GM21717 (cell line): ENCODE results near the gene CREG1.
A peak's percentile ranks its signal among the peaks of the same experiment; 100 is the strongest.
"Not testable (repeated sequence)": the region's sequence is repeated elsewhere in the genome, so short reads cannot be mapped to it uniquely, and the experiment has no call there.

Experiments
- ATAC-seq: cut with Tn5 transposase; IDR thresholded peaks from one replicate; pipeline ENCODE4 v1.9.1; 2021; ENCODE audit warnings: mild to moderate bottlenecking, moderate library complexity; ENCODE audit not compliant: unreplicated experiment

Gene CREG1

DNA sequence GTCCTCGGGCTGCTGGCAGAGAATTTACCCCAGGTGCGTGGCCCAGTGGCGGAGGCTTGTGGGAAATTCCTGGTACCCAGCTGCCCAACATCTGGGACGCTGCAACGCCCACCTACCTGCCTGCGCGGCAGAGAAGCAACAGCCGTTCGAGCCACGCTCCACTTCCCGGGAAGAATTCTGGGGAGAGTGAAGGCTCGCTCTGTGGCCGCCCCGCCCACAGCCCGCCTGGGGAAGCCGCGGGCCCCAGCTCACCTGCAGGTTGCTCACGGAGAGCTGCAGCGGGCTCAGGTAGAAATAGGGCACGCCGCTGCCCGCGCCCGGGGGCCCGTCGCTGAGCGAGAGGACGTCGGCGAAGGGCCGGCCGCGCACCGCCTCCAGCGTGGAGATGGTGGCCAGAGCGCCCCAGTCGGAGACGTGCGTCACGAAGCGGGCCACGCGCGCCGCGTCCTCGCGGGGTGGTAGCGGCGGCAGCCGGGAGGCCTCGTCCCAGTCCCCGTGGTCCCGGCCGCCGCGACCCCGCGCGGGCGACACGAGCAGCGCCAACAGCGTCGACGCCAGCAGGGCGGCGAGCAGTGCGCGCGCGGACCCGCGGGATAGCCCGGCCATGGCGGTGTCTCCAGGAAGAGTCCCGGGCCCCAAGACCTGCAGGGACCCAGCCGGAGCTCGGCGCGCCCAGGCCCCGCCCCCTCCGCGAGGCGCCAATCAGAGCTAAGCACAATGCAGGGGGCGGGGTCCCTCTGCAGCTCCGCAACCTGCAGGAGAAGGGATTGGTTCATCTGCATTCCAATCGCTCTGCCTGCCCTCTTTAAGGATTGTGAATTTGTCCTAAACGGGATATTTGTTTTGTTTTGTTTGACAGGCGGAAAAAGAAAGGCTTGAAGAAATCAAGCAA, at the start of gene CREG1:
TSS of gene CREG1 (minus strand) at position 627 of the 892 bp plus-strand sequence.
- ATAC-seq: peak; percentile 97

DNA sequence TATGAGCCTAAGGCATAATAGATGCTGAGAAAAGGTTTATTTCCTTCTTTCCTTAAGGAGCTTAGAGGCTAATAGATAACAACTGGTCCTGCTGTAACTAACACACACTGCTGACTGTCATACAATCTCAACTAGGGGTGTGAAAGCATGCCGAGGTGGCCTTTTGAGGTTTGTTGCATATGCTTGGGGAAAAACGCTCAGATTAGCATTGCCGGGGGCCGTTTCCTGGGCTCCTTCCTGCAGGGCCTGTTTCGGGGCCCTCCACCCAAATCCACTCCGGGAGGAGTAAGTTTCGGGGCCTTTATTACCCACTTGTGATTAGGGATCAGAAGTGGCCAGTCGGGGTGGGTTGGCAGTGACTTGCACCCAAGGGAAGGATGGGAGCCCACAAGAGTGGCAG, 49.3 kb upstream of the CREG1 start:
- ATAC-seq: no peak

DNA sequence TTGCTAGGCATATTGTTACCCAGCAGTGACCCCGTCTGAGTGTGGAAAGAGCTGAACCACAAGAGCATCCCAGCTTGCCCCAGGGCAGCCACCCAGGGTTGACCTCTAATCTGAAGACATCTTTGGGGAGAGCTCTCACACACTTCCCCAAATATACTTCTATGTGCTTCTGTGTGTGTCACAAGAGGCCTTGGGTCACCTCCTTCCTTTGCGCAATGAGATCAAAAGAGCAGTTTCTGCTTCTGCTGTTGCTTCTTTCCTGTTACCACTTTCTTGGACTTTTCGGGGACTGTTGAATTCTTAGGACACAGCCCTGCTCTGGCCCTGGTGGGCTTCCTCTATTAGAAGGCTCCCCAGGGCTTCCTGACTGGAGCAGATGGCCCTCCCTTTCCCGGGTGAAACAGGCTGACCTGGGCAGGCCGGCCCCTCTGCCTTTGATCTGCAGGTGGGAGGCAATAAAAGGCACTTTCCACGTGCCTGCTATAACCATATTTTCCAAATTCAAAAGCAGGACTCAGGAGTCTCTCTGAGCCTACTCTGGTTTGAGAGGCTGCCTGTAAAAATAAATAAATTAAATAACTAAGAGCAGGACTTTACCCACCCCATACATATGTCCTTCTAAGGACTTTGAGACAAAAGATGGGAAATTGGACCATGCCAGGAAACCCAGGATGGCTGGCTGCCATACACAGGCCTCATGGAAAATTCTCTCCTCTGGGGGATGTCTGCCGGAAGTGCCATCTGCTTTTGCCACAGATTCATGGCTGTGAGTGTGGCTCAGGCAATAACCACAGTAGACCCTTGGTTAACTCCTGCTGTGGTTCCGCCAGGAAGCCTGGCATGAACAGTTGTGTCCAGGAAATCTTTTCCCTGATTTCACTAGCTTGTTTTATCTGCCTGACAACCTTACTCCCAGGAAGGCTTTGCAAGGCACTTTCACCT, 48.2 kb upstream of the CREG1 start:
- no peak for ATAC-seq

DNA sequence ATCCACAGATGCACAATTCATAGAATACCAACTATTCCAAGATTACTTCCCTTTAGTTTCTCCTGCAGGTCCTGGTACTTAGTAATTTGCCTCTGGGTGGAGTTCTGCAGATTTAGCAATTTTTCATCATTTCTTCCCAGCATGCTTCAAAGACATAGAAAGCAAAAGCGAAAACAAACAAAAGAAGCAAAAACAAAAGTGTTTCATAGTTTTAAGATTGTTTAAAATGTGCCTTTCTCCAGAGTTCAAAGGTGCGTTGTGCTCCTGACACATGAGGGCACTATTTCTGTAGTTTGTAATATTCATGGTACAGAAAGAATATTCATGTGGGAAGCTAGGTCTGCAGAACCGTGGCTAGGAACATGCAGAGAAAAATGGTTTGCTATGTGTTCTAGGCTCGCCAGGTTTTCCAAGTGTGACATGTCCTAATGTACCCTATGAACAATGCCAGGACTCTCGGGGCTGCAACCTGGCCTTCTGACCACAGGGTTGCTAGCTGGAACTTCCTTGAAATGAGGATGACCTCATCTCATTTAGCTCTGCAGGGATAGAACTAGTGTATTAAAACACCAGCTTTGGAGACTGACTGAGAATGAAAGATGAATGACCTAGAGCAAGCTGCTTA, 46.5 kb upstream of the CREG1 start:
- ATAC-seq: peak; percentile 77

DNA sequence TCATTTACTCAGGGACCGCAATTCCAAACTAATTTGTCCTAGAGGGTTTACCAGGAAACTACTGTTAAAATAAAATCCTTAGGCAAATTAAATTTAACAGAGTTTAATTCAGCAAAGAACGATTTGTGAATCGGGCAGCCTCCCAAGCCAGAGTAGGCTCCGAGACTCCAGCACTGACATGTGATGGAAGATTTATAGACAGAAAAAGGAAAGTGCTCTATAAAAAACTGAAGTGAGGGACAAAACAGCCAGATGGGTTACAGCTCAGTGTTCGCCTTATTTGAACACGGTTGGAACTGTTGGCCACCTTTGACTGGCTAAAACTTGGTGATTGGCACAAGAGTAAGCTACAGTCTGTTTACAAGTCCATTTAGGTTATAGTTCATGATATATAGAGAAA, 41.3 kb upstream of the CREG1 start:
- no peak for ATAC-seq

DNA sequence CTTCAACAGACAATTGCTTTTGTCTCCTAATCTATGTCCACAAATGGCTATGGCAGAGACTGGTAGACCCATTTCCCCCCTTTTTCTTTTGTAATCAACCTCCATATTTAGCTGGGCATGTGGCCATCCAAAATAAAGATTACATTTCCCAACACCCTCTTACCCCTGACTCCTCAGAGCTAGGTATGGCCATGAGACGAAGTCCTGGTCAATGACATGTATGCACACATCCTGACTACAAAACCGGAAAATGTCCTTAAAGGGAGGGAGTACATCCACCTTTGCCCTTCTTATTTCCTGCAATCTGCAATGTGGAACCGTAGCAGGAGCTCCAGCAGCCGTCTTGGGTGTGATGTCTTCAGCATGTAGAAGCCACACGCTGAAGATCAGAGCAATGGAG, 40.3 kb upstream of the CREG1 start:
- ATAC-seq: no peak

DNA sequence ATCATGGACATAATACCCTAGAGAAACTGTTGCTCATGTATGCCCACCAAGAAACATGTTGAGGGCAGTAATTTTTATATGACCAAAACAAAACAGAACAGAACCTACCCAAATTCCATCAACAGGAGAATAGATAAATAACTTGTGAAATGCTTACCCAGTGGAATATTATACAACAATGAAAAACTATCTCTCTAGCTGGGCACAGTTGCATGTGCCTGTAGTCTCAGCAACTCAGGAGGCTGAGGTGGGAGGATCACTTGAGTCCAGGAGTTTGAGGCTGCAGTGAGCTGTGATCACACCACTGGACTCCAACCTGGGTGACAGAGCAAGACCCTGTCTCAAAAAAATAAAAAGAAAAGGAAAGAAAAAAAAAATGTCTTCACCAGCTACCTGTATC, 38.9 kb upstream of the CREG1 start:
- no peak for ATAC-seq

DNA sequence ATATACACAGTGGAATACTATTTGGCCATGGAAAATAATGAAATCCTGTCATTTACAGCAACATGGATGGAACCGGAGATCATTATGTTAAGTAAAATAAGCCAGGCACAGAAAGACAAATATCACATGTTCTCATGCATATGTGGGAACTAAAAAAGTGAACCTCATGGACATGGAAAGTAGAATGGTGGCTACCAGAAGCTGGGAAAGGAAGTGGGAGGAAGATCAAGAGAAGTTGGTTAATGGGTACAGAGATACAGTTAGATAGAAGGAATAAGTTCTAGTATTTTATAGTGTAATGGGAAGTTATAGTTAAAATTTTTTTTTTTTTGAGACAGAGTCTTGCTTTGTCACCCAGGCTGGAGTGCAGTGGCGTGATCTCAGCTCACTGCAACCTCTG, 34.8 kb upstream of the CREG1 start:
- ATAC-seq: no peak

DNA sequence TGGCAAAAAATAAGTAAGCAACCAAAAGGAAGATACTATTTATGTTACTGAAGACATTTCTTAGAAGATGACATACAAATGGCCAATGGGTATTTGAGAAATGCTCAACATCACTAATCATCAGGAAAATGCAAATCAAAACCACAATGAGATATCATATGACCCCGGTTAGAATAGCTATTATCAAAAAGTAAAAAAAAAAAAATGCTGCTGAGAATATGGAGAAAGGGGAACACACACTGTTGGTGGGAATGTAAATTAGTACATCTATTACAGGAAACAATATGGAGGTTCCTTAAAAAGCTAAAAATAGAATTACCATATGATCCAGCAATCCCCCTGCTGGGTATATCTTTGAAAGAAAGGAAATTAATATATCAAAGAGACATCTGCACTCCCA, 34.3 kb upstream of the CREG1 start:
- no peak for ATAC-seq

DNA sequence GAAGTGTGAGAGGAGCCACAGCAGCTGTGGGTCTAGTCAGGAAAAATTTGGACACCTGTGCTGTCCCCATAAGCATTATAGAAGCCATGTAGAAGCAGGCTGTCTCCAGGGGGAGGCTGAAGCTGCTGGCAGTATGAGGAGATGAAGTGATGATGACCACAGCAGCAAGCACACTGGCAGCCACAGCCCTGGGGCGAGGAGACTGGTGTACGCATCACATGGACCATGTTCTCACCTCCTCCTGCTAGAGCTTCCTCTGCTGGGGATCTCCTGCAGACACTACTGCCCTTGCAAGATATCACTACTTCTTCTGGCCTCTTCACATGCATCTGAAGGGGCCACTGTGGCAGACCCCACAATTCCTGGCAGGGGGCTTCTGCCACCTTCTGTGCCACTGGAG, 33.8 kb upstream of the CREG1 start:
- ATAC-seq: no peak

DNA sequence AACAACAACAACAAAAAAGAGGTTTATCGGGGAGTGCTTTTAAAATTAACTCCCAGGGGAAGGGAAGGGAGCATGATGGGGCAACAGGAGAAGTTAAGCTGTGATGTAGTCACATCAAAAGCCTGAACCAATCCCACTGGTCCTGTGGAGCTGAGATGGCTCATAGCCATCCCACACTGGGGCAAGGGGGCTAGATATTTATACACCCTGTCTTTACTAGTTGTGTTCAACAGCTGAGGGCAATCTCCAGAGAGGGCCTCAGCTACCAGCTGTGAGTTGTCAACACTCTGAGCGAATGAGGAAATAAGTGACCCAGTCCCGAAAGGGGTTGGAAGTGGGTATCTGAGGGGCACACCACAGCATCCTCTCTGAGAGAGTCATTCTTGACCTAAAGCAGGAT, 31.0 kb upstream of the CREG1 start:
- no peak for ATAC-seq

DNA sequence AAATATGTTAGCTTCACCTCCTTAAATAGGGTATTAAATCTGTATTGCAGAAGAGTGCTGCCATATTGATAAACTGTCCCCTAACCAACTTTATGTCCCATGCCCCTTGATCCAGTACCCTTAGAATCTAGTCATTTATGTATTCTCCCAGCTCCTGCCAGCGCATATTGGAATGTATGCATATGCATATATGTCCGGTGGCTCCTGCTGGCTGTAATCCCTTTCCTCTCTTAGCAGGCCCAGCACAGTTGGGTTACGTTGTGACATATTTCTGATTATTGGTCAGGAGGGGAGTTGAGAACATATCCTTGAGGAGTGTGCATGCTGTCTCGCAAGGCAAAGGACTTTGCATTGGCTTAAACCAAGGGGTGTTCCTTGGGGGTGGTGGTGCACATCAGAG, 29.2 kb upstream of the CREG1 start:
- no peak for ATAC-seq

DNA sequence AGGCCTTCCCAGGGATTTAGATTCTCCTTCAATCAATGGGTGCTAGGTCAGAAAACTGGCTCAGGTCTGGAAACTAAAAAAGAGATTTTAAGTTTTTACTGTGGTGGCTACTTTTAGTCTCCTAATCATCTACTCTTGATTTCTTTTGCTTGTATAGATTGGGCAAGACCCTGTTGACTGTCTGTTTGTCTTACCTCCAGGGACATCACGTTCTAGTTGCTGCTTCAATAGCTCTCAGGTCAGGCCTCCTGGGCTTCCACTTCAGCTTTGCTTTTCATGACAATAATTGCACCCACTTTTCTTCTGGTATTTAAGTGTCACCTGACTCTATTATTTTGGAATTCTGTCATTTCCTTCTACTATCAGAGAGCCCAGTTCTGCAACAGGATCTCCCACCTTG, 28.5 kb upstream of the CREG1 start:
- ATAC-seq: no peak

DNA sequence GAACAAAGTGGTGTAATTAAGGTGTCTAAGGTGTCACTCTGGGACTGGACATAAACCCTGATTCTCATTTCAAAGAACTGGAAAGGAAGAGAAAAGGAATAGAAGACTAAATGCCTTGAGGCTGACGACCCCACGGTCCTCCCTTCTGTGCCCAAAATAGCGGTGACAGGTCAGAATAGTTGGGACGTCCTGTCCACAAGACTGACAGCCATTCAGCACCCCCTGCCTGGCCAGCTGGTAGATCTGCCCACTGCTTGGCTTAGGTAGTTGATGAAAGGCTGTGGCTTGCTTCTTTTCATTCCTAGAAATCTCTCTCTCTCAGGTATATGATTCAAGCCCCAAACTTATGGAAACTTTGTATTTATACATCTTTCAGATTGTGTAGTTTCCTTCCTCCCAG, 26.4 kb upstream of the CREG1 start:
- no peak for ATAC-seq

DNA sequence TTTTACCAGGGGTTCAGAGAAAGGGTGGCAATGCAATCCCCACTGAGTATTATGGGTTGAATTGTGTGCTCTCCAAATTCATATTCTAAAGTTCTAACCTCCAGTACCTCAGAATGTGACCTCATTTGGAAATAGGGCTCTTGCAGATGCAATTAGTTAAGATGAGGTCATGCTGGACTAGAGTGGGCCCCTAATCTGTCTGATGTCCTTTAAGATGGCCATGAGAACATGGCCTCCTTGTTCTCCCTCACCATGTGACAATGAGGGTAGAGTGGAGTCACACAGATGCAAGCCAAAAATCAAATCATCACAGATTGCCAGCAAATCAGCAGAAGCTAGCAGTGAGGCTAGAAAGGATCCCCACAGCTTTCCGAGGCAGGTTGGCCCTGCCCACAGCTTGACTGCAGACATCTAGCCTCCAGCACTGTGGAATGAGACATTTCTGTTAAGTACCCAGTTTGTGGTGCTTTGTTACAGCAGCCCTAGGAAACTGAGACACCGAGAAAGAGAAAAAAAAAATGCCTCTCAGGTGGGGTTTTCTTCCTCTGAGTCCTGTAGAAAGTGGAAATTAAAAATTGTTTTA, 25.5 kb upstream of the CREG1 start:
- no peak for ATAC-seq

DNA sequence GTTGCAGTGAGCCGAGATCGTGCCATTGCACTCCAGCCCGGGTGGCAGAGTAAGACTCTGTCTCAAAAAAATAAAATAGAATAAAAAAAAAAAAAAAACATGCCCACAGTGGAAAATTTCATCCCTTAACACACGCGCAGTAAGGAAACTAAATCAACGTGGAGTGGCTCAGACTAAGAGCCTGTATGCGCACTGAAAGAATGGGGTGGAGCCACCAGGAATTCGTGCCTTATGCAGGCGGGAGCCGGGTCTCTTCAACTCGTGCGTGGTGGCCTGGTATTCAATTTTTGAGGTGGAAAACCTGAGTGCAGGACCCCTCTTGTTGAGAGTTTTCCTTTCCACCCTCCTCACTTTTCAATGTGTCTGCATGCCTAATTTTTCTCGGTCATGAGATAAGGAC, 22.1 kb upstream of the CREG1 start:
- no peak for ATAC-seq

DNA sequence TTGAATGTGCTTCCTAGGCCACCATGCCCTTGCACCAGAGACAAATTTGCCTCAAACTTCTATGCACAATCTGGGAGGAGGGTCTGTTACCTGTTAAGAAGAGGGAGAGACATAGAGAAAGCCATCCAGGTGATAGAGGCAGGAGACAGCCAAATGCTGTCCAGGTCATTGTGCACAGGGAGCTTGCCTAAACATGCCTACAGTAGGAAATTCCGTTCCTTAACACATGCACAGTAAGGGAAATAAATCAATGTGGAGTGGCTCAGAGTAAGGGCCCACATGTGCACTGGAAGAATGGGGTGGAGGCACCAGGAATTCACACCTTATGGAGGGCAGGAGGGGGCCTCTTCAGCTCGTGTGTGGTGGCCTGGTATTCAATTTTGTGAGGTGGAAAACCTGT, 19.5 kb upstream of the CREG1 start:
- no peak for ATAC-seq

DNA sequence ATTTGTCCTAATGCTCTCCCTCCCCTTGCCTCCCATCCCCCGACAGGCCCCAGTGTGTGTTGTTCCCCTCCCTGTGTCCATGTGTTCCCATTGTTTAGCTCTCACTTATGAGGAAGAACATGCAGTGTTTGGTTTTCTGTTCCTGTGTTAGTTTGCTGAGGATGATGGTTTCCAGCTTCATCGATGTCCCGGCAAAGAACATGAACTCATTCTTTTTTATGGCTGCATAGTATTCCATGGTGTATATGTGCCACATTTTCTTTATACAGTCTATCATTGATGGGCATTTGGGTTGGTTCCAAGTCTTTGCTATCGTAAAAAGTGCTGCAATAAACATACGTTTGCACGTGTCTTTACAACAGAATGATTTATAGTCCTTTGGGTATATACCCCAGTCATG, 17.1 kb upstream of the CREG1 start:
- ATAC-seq: not testable (repeated sequence)

DNA sequence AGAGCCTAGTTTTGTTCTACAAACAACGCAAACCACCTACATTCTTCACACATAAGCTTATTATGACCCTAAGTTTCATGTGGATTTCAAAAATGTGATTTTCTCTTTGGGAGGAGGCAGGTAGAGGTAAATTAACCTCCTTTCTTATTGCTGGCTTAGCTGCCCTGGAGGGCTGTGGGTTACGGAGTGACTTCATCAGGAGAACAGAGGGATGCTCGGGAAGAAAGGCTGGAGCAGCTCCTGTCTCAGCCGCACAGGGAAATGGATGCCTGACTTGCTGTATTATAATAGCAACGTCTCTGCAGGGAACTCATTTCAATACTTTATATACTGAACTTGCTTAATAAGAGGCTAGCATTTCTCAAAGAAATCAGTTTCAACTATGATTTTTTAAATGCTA, 14.1 kb upstream of the CREG1 start:
- ATAC-seq: no peak

DNA sequence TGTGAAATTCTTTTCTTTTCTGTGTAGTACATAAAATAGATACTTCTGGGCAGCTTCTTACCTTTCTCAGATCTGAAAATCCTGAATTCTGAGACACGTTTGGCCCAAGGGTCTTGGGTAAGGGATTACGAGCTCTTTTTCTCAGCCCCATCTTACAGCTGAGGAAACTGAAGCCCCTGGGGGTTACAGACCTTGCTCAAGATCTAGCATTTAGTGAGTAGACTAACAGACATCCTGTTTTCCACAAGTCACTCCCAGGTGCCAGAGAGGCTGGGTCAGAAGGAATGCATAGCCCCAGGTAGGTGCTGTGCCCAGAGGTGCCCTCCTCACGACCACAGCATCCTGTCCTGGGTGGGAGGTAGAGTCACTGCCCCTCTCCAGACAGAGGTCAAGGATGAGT, 13.2 kb upstream of the CREG1 start:
- ATAC-seq: no peak

DNA sequence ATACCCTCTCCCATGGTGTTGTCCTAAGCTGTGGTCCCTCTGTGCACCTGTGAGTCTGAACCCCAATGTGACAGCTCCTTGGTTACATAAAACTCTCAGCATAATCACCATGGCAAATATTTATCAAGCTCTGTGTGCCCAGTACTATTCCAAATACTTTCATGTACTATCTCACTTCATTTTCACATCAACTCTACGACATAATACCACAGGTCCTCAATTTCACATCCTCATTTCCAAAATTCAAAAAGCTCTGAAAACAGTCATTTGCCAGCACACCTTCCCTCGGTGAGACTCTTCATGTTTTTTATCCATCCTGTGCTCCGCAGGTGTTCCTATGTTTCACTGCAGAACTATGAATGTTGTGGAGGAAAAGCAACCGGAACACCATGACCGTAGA, 12.4 kb upstream of the CREG1 start:
- ATAC-seq: no peak
